ENCODE measurements around the gene PLK5. TPM values are rescaled to one million over a fixed set of nuclear protein-coding genes. Genes with fewer than 3 reads are reported as not detected.

PLK5 gene
- total RNA-seq, 1 experiment from 2014 or later = not detected

DNA sequence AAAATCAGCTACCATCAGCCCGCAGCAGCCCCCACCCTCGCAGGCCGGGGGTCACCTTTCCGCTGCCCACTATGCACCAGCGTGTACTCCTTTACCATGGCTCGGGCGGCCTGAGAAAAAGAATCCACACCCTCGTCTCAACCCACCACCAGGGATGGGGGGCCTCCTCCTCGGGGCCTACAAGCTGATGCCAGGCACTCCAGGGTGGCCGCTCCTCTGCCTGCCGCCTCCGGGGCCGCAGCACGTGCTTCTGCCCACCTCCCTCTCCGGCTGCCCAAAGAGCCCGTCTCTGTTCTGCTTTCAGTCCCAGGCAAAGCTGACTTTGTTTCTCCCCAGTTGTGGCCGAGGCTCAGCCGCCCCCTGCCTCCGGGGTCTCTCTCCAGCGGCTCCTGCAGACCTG, 55.3 kb downstream of the PLK5 start:
- H3K27me3 ChIP-seq (replicated peaks; ENCODE audit: insufficient read depth, low read depth, low read length, poor library complexity) = no peaks in the 10 kb centered on the region
- H3K4me1 ChIP-seq (ENCODE audit: insufficient read depth, low read length, poor library complexity, severe bottlenecking) = no peaks in the 10 kb centered on the region
- peaks cover 66% of the 10 kb centered on the region for H3K36me3 ChIP-seq (ENCODE audit: insufficient read depth, low read length, poor library complexity, severe bottlenecking)
- no peak overlapping the region for H3K27ac ChIP-seq (ENCODE audit: low read depth, low read length, poor library complexity, severe bottlenecking)
- intact Hi-C loops (cut with micrococcal nuclease; ENCODE audit: unreplicated experiment) = no loop called here
- CTCF ChIA-PET = interaction anchor here (0.6 kb wide), 1 partner anchor 240 kb away, joined by 7 read pairs; no protein-coding TSS in a partner anchor
- H3K4me3 ChIP-seq (ENCODE audit: low read depth, low read length, poor library complexity, severe bottlenecking) = no peak overlapping the region
- no peaks in the 10 kb centered on the region for H3K9me3 ChIP-seq (ENCODE audit: low read depth, low read length, poor library complexity, severe bottlenecking)
- POLR2A ChIA-PET (ENCODE audit: low non-redundant PET) = interaction anchor here (0.7 kb wide), 1 partner anchor 8 kb away, joined by 4 read pairs; no protein-coding TSS in a partner anchor
- no peak for TF ChIP-seq EZH2 (IDR thresholded peaks at IDR 0.05; ENCODE audit: borderline replicate concordance, low read depth, low read length, poor library complexity, severe bottlenecking)
- TF ChIP-seq, protein P1, sequence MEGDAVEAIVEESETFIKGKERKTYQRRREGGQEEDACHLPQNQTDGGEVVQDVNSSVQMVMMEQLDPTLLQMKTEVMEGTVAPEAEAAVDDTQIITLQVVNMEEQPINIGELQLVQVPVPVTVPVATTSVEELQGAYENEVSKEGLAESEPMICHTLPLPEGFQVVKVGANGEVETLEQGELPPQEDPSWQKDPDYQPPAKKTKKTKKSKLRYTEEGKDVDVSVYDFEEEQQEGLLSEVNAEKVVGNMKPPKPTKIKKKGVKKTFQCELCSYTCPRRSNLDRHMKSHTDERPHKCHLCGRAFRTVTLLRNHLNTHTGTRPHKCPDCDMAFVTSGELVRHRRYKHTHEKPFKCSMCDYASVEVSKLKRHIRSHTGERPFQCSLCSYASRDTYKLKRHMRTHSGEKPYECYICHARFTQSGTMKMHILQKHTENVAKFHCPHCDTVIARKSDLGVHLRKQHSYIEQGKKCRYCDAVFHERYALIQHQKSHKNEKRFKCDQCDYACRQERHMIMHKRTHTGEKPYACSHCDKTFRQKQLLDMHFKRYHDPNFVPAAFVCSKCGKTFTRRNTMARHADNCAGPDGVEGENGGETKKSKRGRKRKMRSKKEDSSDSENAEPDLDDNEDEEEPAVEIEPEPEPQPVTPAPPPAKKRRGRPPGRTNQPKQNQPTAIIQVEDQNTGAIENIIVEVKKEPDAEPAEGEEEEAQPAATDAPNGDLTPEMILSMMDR (conservative IDR thresholded peaks at IDR 0.05; ENCODE audit: low read depth, low read length) = no peak
- DNase-seq (ENCODE audit: low spot score) = no peak
- no TSS peak for BruUV-seq (replicated peaks)

- H3K4me3 ChIP-seq (ENCODE audit: low read depth, low read length, poor library complexity, severe bottlenecking) = no peak overlapping the region
- ChIA-PET POLR2A (ENCODE audit: low non-redundant PET) (no interaction called here), CTCF (no interaction called here)
- no peak for DNase-seq (ENCODE audit: low spot score)
- no peaks in the 10 kb centered on the region for H3K9me3 ChIP-seq (ENCODE audit: low read depth, low read length, poor library complexity, severe bottlenecking)
- no TSS peak for BruUV-seq (replicated peaks)
- H3K4me1 ChIP-seq (ENCODE audit: insufficient read depth, low read length, poor library complexity, severe bottlenecking) = no peaks in the 10 kb centered on the region
- H3K36me3 ChIP-seq (ENCODE audit: insufficient read depth, low read length, poor library complexity, severe bottlenecking) = peaks cover 70% of the 10 kb centered on the region
- H3K27ac ChIP-seq (ENCODE audit: low read depth, low read length, poor library complexity, severe bottlenecking) = no peak overlapping the region
- no peaks in the 10 kb centered on the region for H3K27me3 ChIP-seq (replicated peaks; ENCODE audit: insufficient read depth, low read depth, low read length, poor library complexity)
- TF ChIP-seq EZH2 (IDR thresholded peaks at IDR 0.05; ENCODE audit: borderline replicate concordance, low read depth, low read length, poor library complexity, severe bottlenecking) = no peak
- TF ChIP-seq, protein P1 (conservative IDR thresholded peaks at IDR 0.05; ENCODE audit: low read depth, low read length) = no peak
- intact Hi-C loops (cut with micrococcal nuclease; ENCODE audit: unreplicated experiment) = no loop called here
Measured at GRCh38 chr19:1580382-1580781, 56.5 kb downstream of the PLK5 start.

DNA sequence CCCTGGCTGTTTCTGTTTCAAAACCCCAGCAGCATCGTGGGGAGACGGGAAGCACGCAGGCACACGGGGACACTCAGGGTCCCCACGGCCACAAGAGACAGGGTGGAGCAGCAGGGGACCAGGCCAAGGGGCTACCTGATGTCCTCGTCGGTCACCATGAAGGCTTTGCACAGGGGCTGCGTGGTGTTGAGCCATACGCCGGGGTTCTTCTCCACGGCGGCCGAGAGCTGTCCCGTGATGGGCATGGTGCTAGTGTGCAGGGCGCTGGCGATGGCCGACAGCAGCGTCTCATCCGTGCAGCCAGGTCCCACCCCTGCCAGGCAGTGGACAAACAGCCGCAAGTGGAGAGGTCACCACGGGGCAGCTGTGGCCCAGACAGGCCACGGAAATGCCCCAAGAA, 57.1 kb downstream of the PLK5 start:
- no peaks in the 10 kb centered on the region for H3K27me3 ChIP-seq (replicated peaks; ENCODE audit: insufficient read depth, low read depth, low read length, poor library complexity)
- no peak overlapping the region for H3K4me3 ChIP-seq (ENCODE audit: low read depth, low read length, poor library complexity, severe bottlenecking)
- POLR2A ChIA-PET (ENCODE audit: low non-redundant PET) = no interaction called here
- intact Hi-C loops (cut with micrococcal nuclease; ENCODE audit: unreplicated experiment) = no loop called here
- H3K36me3 ChIP-seq (ENCODE audit: insufficient read depth, low read length, poor library complexity, severe bottlenecking) = peaks cover 71% of the 10 kb centered on the region
- BruUV-seq (replicated peaks) = no TSS peak
- no peaks in the 10 kb centered on the region for H3K9me3 ChIP-seq (ENCODE audit: low read depth, low read length, poor library complexity, severe bottlenecking)
- TF ChIP-seq EZH2 (IDR thresholded peaks at IDR 0.05; ENCODE audit: borderline replicate concordance, low read depth, low read length, poor library complexity, severe bottlenecking) = no peak
- TF ChIP-seq, protein P1 (conservative IDR thresholded peaks at IDR 0.05; ENCODE audit: low read depth, low read length) = no peak
- no peaks in the 10 kb centered on the region for H3K4me1 ChIP-seq (ENCODE audit: insufficient read depth, low read length, poor library complexity, severe bottlenecking)
- CTCF ChIA-PET = no interaction called here
- DNase-seq (ENCODE audit: low spot score) = no peak
- H3K27ac ChIP-seq (ENCODE audit: low read depth, low read length, poor library complexity, severe bottlenecking) = no peak overlapping the region

Measured in A673 (cell line).